Measurements from ENCODE around the gene SLC31A1. TPM values are rescaled to one million over a fixed set of nuclear protein-coding genes. Genes with fewer than 3 reads are reported as not detected.
"Not testable (repeated sequence)": the region's sequence is repeated elsewhere in the genome, so short reads cannot be mapped to it uniquely, and the experiment has no call there.

Gene SLC31A1
- total RNA-seq, 1 experiment from 2014 or later, result 17.6 TPM

DNA sequence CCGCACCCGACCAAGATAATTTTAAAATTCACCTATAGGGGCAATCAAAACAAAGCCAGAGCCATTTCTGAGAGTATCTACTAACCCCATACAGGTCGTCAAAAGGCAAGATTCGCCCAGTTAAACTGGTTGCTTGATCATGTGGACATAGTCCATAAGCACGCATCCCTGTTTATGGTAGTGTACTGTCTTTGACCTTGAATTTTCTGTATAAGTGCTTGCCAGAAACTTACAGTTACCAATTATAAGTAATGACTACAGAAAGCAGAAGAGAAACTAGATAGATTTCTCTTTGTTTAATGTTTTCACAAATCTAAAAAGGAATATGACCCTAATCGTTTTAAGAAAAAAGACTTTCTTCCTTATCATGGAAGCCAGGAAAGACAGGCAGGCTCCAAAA lies 25.6 kb downstream of the SLC31A1 start:
- ChIA-PET CTCF (no interaction called here), POLR2A (no interaction called here)
- Histone ChIP-seq H3K27ac (ENCODE audit: low read length) (no peak overlapping the region), H3K9me3 (ENCODE audit: control insufficient read depth, insufficient read depth, low read depth, low read length) (no peaks in the 10 kb centered on the region), H3K27me3 (ENCODE audit: control insufficient read depth, insufficient read depth, low read length) (no peaks in the 10 kb centered on the region), H3K36me3 (ENCODE audit: control insufficient read depth, insufficient read depth, low read length) (no peaks in the 10 kb centered on the region), H3K4me1 (ENCODE audit: control insufficient read depth, insufficient read depth, low read length) (no peaks in the 10 kb centered on the region), H3K4me3 (ENCODE audit: low read depth in 2 of 2, low read length in 2 of 2) (no peak overlapping the region)
- no peak for ATAC-seq
- BruUV-seq (replicated peaks), result no TSS peak
- DNase-seq (ENCODE audit: low read depth, low spot score), result no peak
- in situ Hi-C loops (cut with HindIII; ENCODE audit: low pct_unique_long_range_greater_than_20kb, low sequenced_read_pairs), result no loop called here
- TF ChIP-seq REST (IDR thresholded peaks at IDR 0.05; ENCODE audit: insufficient read depth in 1 of 2, low read depth in 2 of 2, low read length in 1 of 2) (no peak), SIN3A (IDR thresholded peaks at IDR 0.05; ENCODE audit: borderline replicate concordance, insufficient read depth, low read depth, low read length) (no peak), CTCF (IDR thresholded peaks at IDR 0.05) (no peak), TCF7L2 (IDR thresholded peaks at IDR 0.05; ENCODE audit: low read depth, low read length) (no peak), POLR2AphosphoS5 (IDR thresholded peaks at IDR 0.05; ENCODE audit: low read depth, low read length) (no peak)
- intact Hi-C loops (cut with micrococcal nuclease; ENCODE audit: unreplicated experiment), result no loop called here

DNA sequence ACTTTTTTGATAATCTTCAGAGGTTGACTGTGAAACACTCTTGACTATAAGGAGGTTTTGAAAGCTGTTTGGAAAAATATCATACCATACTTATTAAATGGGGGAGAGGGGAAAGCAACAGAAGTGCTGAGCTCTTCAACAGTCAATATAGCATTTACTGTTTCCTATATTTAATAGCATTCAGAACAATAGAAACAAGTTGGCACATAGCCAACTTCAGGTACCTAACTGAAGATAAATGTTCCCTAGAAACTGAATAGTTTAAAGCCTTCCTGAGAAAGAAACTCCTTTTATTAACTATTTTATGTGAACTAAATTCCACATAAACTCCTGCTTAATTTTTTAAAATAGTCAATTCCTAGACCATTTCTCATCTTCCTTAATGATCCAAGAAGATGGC lies 26.3 kb downstream of the SLC31A1 start:
- no TSS peak for BruUV-seq (replicated peaks)
- CTCF ChIA-PET, result no interaction called here
- Histone ChIP-seq H3K4me3 (ENCODE audit: low read depth in 2 of 2, low read length in 2 of 2) (no peak overlapping the region), H3K36me3 (ENCODE audit: control insufficient read depth, insufficient read depth, low read length) (no peaks in the 10 kb centered on the region), H3K4me1 (ENCODE audit: control insufficient read depth, insufficient read depth, low read length) (no peaks in the 10 kb centered on the region), H3K27me3 (ENCODE audit: control insufficient read depth, insufficient read depth, low read length) (no peaks in the 10 kb centered on the region), H3K9me3 (ENCODE audit: control insufficient read depth, insufficient read depth, low read depth, low read length) (no peaks in the 10 kb centered on the region), H3K27ac (ENCODE audit: low read length) (no peak overlapping the region)
- DNase-seq (ENCODE audit: low read depth, low spot score) (no peak), ATAC-seq (no peak)
- no peak for TF ChIP-seq POLR2AphosphoS5 (IDR thresholded peaks at IDR 0.05; ENCODE audit: low read depth, low read length)
- no peak for TF ChIP-seq CTCF (IDR thresholded peaks at IDR 0.05)
- TF ChIP-seq SIN3A (IDR thresholded peaks at IDR 0.05; ENCODE audit: borderline replicate concordance, insufficient read depth, low read depth, low read length), result no peak
- no peak for TF ChIP-seq REST (IDR thresholded peaks at IDR 0.05; ENCODE audit: insufficient read depth in 1 of 2, low read depth in 2 of 2, low read length in 1 of 2)
- in situ Hi-C loops (cut with HindIII; ENCODE audit: low pct_unique_long_range_greater_than_20kb, low sequenced_read_pairs) (no loop called here), intact Hi-C loops (cut with micrococcal nuclease; ENCODE audit: unreplicated experiment) (no loop called here)
- POLR2A ChIA-PET, result no interaction called here

DNA sequence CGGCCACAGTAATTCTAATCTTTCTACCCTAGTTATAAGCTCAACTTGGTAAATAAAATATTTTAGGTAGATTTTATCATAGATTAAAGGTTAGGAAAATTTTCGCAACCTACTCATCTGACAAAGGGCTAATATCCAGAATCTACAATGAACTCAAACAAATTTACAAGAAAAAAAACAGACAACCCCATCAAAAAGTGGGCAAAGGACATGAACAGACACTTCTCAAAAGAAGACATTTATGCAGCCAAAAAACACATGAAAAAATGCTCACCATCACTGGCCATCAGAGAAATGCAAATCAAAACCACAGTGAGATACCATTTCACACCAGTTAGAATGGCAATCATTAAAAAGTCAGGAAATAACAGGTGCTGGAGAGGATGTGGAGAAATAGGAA lies 28.3 kb downstream of the SLC31A1 start:
- H3K36me3 ChIP-seq (ENCODE audit: control insufficient read depth, insufficient read depth, low read length); in situ Hi-C loops (cut with HindIII; ENCODE audit: low pct_unique_long_range_greater_than_20kb, low sequenced_read_pairs); H3K9me3 ChIP-seq (ENCODE audit: control insufficient read depth, insufficient read depth, low read depth, low read length); BruUV-seq (replicated peaks); H3K27ac ChIP-seq (ENCODE audit: low read length); H3K27me3 ChIP-seq (ENCODE audit: control insufficient read depth, insufficient read depth, low read length); CTCF ChIA-PET; H3K4me1 ChIP-seq (ENCODE audit: control insufficient read depth, insufficient read depth, low read length); ATAC-seq; DNase-seq (ENCODE audit: low read depth, low spot score); H3K4me3 ChIP-seq (ENCODE audit: low read depth in 2 of 2, low read length in 2 of 2); intact Hi-C loops (cut with micrococcal nuclease; ENCODE audit: unreplicated experiment); POLR2A ChIA-PET: not testable (repeated sequence)

All from Panc1 (cell line).